ENCODE measurements around the gene FAM171A1. TPM values are rescaled to one million over a fixed set of nuclear protein-coding genes. Genes with fewer than 3 reads are reported as not detected.

FAM171A1 gene
- polyA plus RNA-seq, 2 donors = 2.3 to 4.5 TPM

GRCh38 chr10:15167411-15168290 lies 203.4 kb downstream of the FAM171A1 start:
- peak overlapping the region; percentile 87 to 96 for H3K4me3 ChIP-seq (ENCODE audit: low read depth in 1 of 2, low read length in 2 of 2)
- no peaks in the 10 kb centered on the region for H3K9me3 ChIP-seq (ENCODE audit: control insufficient read depth in 2 of 2, insufficient read depth in 1 of 2, low read depth in 1 of 2, low read length in 1 of 2)
- H3K27ac ChIP-seq (ENCODE audit: low read depth in 2 of 2, low read length in 1 of 2) = peak overlapping the region; percentile 86 to 96
- H3K36me3 ChIP-seq (ENCODE audit: control insufficient read depth in 2 of 2, insufficient read depth in 2 of 2, low read length in 1 of 2) = no peaks in the 10 kb centered on the region
- peaks cover 0 to 2% of the 10 kb centered on the region in 2 donors for H3K4me1 ChIP-seq (ENCODE audit: control insufficient read depth in 2 of 2, insufficient read depth in 2 of 2, low read length in 1 of 2)
- no peaks in the 10 kb centered on the region for H3K27me3 ChIP-seq (ENCODE audit: control insufficient read depth in 1 of 2, insufficient read depth in 2 of 2, low read length in 2 of 2)
- 1 to 2% methylated on average over 50 to 54 of the region's 54 CpGs for WGBS, 2 donors

DNA sequence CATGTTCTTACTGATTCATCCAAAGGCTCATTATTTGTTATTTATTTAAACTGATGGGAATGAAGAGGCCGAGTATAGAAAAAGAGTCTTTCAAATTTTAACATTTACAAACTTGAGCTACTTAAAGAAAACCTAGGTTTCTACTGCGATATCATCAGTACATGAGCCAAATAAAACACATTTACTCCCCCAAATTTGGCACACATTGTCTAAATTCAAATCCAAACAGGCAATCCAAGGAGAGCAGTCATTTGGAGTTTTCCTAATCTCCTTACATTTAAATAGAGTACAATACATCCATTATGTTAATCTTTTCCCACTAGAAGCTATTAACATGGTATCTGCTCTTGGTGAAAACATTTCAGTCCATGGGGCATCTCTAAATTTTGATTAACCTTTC lies 204.8 kb downstream of the FAM171A1 start:
- H3K27me3 ChIP-seq (ENCODE audit: control insufficient read depth in 1 of 2, insufficient read depth in 2 of 2, low read length in 2 of 2) = no peaks in the 10 kb centered on the region
- H3K4me1 ChIP-seq (ENCODE audit: control insufficient read depth in 2 of 2, insufficient read depth in 2 of 2, low read length in 1 of 2) = peaks cover 0 to 2% of the 10 kb centered on the region in 2 donors
- no peak overlapping the region for H3K27ac ChIP-seq (ENCODE audit: low read depth in 2 of 2, low read length in 1 of 2)
- no peaks in the 10 kb centered on the region for H3K36me3 ChIP-seq (ENCODE audit: control insufficient read depth in 2 of 2, insufficient read depth in 2 of 2, low read length in 1 of 2)
- no peaks in the 10 kb centered on the region for H3K9me3 ChIP-seq (ENCODE audit: control insufficient read depth in 2 of 2, insufficient read depth in 1 of 2, low read depth in 1 of 2, low read length in 1 of 2)
- WGBS, 2 donors = 62 to 76% methylated on average over 2 of the region's 2 CpGs
- no peak overlapping the region for H3K4me3 ChIP-seq (ENCODE audit: low read depth in 1 of 2, low read length in 2 of 2)

DNA sequence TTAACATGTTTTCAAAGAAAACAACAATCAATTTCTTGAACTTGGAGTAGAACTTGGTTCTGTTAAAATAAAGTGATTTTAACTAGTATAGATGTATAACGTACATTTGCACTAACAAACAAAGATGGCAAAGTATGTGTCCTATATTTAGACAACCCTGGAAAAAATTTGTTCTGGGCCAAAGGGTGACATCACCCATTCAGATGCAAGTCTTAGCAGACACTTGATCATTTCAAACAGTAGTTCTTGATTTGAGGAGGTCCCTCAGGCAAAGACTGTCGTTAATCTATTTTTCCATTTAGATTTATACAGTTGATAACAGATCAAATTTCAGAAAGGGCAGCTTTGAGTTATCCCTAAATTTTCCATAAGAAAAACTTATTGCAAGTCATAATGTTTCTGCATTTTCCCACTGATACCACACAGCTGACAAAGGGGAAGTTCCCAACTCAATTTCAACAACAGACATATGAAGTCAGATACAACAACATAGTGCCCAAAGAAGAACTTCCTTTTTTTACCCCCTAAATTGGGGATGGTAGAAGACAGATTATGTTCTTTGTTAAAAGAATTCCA lies 207.7 kb downstream of the FAM171A1 start:
- H3K36me3 ChIP-seq (ENCODE audit: control insufficient read depth in 2 of 2, insufficient read depth in 2 of 2, low read length in 1 of 2) = no peaks in the 10 kb centered on the region
- no peaks in the 10 kb centered on the region for H3K27me3 ChIP-seq (ENCODE audit: control insufficient read depth in 1 of 2, insufficient read depth in 2 of 2, low read length in 2 of 2)
- no peaks in the 10 kb centered on the region for H3K4me1 ChIP-seq (ENCODE audit: control insufficient read depth in 2 of 2, insufficient read depth in 2 of 2, low read length in 1 of 2)
- H3K9me3 ChIP-seq (ENCODE audit: control insufficient read depth in 2 of 2, insufficient read depth in 1 of 2, low read depth in 1 of 2, low read length in 1 of 2) = no peaks in the 10 kb centered on the region
- no peak overlapping the region for H3K27ac ChIP-seq (ENCODE audit: low read depth in 2 of 2, low read length in 1 of 2)
- WGBS, 2 donors = 42 to 69% methylated on average over 2 of the region's 2 CpGs
- H3K4me3 ChIP-seq (ENCODE audit: low read depth in 1 of 2, low read length in 2 of 2) = no peak overlapping the region

Other genes starting within 250 kb of the FAM171A1 start
- gene NMT2, start 202.6 kb downstream of the FAM171A1 start, polyA plus RNA-seq = 1 to 10 TPM; 3.6 to 4.0 TPM

All from esophagus (tissue), 2 donors.